Astrocyte (in vitro differentiated cells and primary cell): ENCODE measurements around the gene FIGN.

ENCODE experiments used
- EZH2 ChIP-seq: IDR thresholded peaks from 2 replicates; pipeline ENCODE4 v1.6.1; 2012; ENCODE audit warnings: mild to moderate bottlenecking, low read length, inconsistent platforms; ENCODE audit not compliant: insufficient read depth
- TF ChIP-seq, protein P1 (sequence below): IDR thresholded peaks from 2 replicates; pipeline ENCODE4 v1.5.1; 2011; ENCODE audit warnings: low read depth, mild to moderate bottlenecking, inconsistent platforms, low read length, moderate library complexity; ENCODE audit not compliant: insufficient read depth

GRCh38 chr2:163785162-163785561, 49.4 kb upstream of the FIGN start:
- TF ChIP-seq, protein P1, sequence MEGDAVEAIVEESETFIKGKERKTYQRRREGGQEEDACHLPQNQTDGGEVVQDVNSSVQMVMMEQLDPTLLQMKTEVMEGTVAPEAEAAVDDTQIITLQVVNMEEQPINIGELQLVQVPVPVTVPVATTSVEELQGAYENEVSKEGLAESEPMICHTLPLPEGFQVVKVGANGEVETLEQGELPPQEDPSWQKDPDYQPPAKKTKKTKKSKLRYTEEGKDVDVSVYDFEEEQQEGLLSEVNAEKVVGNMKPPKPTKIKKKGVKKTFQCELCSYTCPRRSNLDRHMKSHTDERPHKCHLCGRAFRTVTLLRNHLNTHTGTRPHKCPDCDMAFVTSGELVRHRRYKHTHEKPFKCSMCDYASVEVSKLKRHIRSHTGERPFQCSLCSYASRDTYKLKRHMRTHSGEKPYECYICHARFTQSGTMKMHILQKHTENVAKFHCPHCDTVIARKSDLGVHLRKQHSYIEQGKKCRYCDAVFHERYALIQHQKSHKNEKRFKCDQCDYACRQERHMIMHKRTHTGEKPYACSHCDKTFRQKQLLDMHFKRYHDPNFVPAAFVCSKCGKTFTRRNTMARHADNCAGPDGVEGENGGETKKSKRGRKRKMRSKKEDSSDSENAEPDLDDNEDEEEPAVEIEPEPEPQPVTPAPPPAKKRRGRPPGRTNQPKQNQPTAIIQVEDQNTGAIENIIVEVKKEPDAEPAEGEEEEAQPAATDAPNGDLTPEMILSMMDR = no peak
- TF ChIP-seq EZH2 = no peak
